NCI-H774 (cell line): ENCODE results near the gene KRTAP12-1.
"Not testable (repeated sequence)": the region's sequence is repeated elsewhere in the genome, so short reads cannot be mapped to it uniquely, and the experiment has no call there.

ENCODE experiments used
- DNase-seq: peaks from one replicate; lab custom pipeline; 2025; lab: John Stamatoyannopoulos, UW

The KRTAP12-1 gene

DNA sequence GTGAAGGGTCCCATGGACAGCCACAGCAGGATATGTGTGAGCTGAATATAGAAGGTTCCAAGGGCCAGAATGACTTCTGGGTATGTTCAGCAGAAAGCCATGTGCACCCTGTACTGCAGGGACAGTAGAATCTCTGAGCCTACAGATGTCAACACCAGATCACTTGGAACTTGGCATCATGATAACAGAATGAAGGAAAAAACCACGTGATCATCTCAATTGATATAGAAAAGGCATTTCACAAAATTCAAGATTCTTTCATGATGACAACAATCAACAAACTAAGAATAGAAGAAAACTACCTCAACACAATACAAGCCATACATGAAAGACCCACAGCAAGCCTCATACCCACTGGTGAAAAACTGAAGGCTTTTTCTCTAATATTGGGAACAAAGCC lies 14.4 kb downstream of the KRTAP12-1 start:
- no peak for DNase-seq

- DNase-seq = no peak
These were observed 15.3 kb downstream of the KRTAP12-1 start, which contains the start of gene KRTAP12-2 for GRCh38 chr21:44666401-44667320. KRTAP12-2 (minus strand) TSS chr21:44666927; CDS start chr21:44666886, 41 bp downstream.

- no peak for DNase-seq
These were observed 17.3 kb downstream of the KRTAP12-1 start for GRCh38 chr21:44664691-44665090.

GRCh38 chr21:44661567-44661966 lies 20.4 kb downstream of the KRTAP12-1 start:
- DNase-seq = not testable (repeated sequence)

DNA sequence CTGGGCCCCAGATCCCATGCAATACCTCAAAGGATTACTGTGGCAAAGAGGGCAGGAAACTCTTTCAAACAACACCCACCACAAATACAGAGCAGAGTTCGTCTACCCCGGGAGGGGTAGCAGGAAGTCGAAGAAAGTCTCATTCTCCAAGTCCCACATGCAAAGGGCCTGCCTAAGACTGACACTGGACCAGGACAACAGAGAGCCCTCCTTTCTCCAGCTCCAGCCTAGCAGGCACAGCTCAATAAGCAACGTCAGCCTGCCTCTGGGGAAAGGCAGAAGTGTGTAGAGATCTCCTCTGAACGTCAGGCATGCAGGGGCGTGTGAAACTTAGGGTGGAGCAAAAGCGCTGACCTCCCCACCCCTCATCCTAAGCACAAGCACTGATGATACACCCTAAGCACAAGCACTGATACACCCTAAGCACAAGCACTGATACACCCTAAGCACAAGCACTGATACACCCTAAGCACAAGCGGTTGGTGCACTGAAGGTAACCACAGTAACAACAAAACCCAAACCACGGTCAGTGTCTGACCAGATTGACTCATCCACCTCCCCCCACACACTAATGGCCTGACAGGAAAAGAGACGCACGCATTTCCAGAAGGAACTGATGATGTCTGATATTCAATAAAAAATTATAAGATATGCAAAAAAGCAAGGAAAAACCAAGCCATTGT lies 22.9 kb downstream of the KRTAP12-1 start:
- no peak for DNase-seq

DNA sequence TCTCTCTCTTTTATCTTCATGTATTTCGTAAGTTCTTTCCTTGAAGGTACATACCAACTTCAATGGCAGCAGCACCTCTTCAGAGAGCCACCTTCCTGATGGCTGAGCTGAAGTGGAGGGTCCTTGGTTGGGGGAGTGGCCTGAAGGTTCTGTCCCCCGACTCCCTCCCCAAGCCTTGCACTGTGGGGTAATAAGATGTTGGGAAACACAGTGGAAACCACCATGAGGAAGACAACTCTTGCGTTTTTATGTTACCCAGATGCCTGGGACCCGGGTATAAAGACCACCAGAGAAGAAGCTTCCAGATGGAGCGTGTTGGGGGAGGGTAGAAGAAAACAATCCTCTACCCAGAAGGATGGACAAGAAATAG lies 23.4 kb downstream of the KRTAP12-1 start:
- DNase-seq = no peak

- DNase-seq = no peak
These were observed 24.1 kb downstream of the KRTAP12-1 start, which contains the start of gene KRTAP12-3 for GRCh38 chr21:44657635-44658540. KRTAP12-3 (plus strand) TSS chr21:44657932; CDS start chr21:44657980, 48 bp downstream.

DNA sequence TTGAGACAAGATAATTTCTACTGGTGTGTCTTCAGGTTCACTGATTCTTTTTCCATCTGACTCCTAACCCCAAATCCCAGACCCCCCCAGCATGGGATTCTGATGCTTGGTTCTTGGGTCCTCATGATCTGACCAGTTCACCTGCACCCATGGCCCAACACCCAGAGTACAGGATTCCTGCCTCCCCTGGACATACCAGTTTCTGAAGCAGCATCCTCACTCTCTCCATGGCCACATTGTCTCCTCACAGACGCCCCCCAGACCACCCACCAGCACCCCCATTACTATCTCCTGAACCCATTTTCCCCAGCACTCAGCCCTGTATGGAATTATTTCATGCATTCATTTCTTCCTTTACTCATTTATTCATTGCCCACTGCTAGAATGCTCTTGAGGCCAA lies 25.1 kb downstream of the KRTAP12-1 start:
- DNase-seq = no peak

DNA sequence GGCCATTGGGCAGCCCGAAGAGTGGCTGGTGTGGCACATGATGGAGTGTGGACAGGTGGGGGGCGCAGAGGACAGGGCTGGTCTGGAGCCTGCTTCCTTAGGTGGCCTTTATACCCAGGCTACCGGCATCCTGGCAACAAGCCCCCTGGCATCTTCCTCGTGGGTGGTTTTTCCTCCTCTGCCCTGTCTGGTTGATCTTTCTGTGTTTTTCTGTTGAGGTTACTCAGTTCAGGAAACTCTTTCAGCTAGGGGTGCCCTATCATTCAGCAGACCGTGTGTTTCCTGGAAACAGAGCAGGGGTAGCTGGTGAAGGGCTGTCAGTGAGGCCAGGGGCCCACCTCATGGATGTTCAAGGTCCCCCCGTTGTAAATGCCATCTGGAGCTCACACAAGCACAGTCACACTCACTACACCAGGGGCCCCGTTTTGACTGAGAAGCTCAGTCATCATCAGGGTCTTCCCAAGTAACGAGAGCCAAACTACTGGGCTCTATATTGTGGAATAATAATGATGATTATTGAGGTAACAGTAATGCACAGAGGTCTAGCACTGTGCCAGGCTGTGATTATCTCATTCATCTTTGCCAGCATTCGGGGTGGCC lies 27.3 kb downstream of the KRTAP12-1 start, which contains the start of gene KRTAP12-4:
Gene KRTAP12-4 (minus strand): TSS at position 84 of the 600 bp plus-strand sequence. CDS start 45 bp downstream, at position 39.
- DNase-seq = no peak

DNA sequence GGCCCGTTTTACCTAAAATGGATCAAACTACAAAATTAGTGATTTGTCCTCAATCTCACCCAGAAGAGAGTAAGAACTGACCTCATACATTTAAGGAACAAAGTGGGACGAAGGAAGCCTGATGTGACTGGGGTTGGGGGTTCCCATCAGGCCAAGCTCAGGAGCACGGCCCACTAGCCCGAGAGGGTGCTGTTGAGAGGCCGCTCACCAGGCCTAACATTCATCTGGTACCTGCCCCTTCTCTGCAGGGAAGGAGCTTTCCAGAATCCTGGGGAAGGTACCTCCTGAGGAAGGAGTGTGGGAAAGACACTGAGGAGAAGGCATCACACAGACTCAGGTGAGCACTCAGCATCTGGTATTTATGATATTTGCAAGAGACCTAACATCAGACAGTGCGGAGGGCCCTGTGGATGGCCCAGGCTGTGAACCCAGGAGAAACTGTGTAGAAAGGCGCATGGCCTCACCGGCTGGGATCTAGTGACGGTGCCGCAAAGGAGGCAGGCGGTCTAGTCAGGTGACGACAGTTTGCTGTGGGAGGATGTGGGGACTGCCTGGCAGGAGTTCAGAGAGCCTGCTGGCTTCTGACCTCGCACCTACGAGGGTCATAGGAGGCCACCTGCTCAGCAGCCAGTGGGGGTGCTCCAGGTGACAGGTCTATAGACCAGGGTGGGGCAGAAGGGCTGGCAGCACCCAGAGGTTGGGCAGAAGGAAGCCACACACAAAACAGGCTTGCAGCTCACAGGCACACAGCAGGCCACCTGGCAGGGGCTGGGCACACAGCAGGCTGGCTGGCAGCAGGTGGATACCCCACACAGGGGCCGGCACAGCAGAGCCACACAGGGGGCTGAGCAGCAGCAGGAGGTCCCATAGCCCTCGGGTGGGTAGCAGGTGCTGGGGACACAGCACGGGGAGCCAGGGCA lies 28.0 kb downstream of the KRTAP12-1 start:
- no peak for DNase-seq

GRCh38 chr21:44653123-44653522 lies 28.8 kb downstream of the KRTAP12-1 start:
- DNase-seq = no peak

- no peak for DNase-seq
These were observed 30.8 kb downstream of the KRTAP12-1 start for GRCh38 chr21:44650973-44651675.

DNA sequence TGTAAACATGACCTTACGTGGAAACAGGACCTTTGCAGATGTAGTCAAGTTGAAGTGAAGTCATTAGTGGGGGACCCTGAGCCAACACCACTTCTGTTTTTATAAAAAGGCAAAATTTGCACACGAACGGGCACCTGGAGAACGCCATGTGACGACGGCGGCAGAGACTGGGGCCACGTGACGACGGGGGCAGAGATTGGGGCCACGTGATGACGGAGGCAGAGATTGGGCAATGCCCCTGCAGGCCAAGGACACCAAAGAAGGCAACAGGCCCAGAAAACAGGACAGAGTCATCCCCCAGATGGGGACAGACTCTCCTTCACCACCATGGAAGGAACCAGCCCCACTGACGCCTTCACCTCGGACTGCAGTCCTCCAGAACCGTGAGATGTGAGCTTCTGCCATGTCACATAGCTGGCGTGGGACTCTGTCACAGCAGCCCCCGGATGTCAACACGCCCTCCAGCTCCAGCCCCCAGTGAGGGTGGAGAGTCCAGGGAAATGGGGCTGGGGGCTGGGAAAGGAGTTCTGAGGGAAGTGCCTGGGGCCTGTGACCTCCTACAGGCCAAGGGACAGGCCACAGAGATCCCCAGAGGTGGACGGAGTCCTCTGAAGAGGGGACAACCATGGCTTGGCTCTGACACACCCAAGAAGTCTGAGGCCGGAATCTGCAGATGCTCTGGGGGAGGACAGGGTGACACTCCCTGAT lies 31.5 kb downstream of the KRTAP12-1 start:
- no peak for DNase-seq

GRCh38 chr21:44649521-44650100 lies 32.4 kb downstream of the KRTAP12-1 start:
- DNase-seq = no peak

- DNase-seq = no peak
These were observed 33.2 kb downstream of the KRTAP12-1 start for GRCh38 chr21:44648557-44649311.

GRCh38 chr21:44647222-44647552 lies 34.8 kb downstream of the KRTAP12-1 start:
- DNase-seq = no peak

GRCh38 chr21:44646366-44647221 lies 35.4 kb downstream of the KRTAP12-1 start, which contains the start of gene KRTAP10-11:
KRTAP10-11 (plus strand) TSS chr21:44646414; CDS start chr21:44646459, 45 bp downstream.
- not testable (repeated sequence) for DNase-seq
